Loucy (cell line): ENCODE data around the gene CDH20.

ENCODE experiments used
- H2AFZ ChIP-seq: fragments of 200-600 bp; sonication (generic); 2 replicates; pipeline ENCODE4 v1.6.0; 2016; ENCODE audit warnings: antibody characterized with exemption, mild to moderate bottlenecking, low read length, moderate library complexity
- H3F3A ChIP-seq: fragments of 200-600 bp; 2 replicates; pipeline ENCODE4 v1.6.0; 2016; ENCODE audit warnings: antibody characterized with exemption, low read depth, mild to moderate bottlenecking
- H3K27me3 ChIP-seq: fragments of 200-600 bp; sonication (generic); 2 replicates; pipeline ENCODE4 v1.6.1; 2014; ENCODE audit warnings: low read length, mild to moderate bottlenecking; ENCODE audit not compliant: insufficient read depth, poor library complexity, severe bottlenecking
- H3K36me3 ChIP-seq: fragments of 200-600 bp; sonication (generic); 2 replicates; pipeline ENCODE4 v1.6.1; 2016; ENCODE audit warnings: low read length; ENCODE audit not compliant: insufficient read depth
- H3K4me1 ChIP-seq: fragments of 200-600 bp; sonication (generic); 2 replicates; pipeline ENCODE4 v1.5.1; 2014; ENCODE audit warnings: low read length, mild to moderate bottlenecking; ENCODE audit not compliant: insufficient read depth, poor library complexity, severe bottlenecking
- H3K4me2 ChIP-seq: fragments of 200-600 bp; sonication (generic); 2 replicates; pipeline ENCODE4 v1.6.0; 2014; ENCODE audit warnings: antibody characterized with exemption, low read length, low read depth, mild to moderate bottlenecking; ENCODE audit not compliant: poor library complexity, severe bottlenecking
- H3K4me3 ChIP-seq: fragments of 200-600 bp; sonication (generic); 2 replicates; pipeline ENCODE4 v1.5.1; 2014; ENCODE audit warnings: low read length, mild to moderate bottlenecking, mixed read lengths; ENCODE audit not compliant: poor library complexity, severe bottlenecking
- H3K79me2 ChIP-seq: fragments of 200-600 bp; sonication (generic); 2 replicates; pipeline ENCODE4 v1.6.1; 2014; ENCODE audit warnings: low read length; ENCODE audit not compliant: insufficient read depth
- H3K9ac ChIP-seq: fragments of 200-600 bp; sonication (generic); 2 replicates; pipeline ENCODE4 v1.6.0; 2014; ENCODE audit warnings: mild to moderate bottlenecking, low read depth, low read length, moderate library complexity; ENCODE audit not compliant: poor library complexity, severe bottlenecking
- H3K9me2 ChIP-seq: fragments of 200-600 bp; sonication (generic); replicated peaks from 2 replicates; pipeline ENCODE4 v1.6.1; 2016; ENCODE audit warnings: low read depth, low read length, mixed read lengths
- H3K9me3 ChIP-seq: fragments of 200-600 bp; sonication (generic); 2 replicates; pipeline ENCODE4 v1.6.1; 2014; ENCODE audit warnings: mild to moderate bottlenecking, antibody characterized with exemption, low read length, low read depth; ENCODE audit not compliant: insufficient read depth
- H4K20me1 ChIP-seq: fragments of 200-600 bp; sonication (generic); 2 replicates; pipeline ENCODE4 v1.6.0; 2014; ENCODE audit warnings: antibody characterized with exemption, low read length, mild to moderate bottlenecking; ENCODE audit not compliant: insufficient read depth, poor library complexity, severe bottlenecking
- CTCF ChIP-seq: fragments of 200-600 bp; sonication (generic); conservative IDR thresholded peaks from 2 replicates; pipeline ENCODE4 v1.5.1; 2014; ENCODE audit warnings: mild to moderate bottlenecking, antibody characterized with exemption, low read length
- EZH2phosphoT487 ChIP-seq: fragments of 200-600 bp; IDR thresholded peaks from 2 replicates; pipeline ENCODE4 v1.6.1; 2018; ENCODE audit warnings: antibody characterized with exemption, mild to moderate bottlenecking, moderate library complexity, borderline replicate concordance

Gene CDH20

GRCh38 chr18:61295153-61295552, 38.1 kb upstream of the CDH20 start:
- no peaks in the 10 kb centered on the region for H3K9me2 ChIP-seq
- H3K36me3 ChIP-seq: no peaks in the 10 kb centered on the region
- H3K9ac ChIP-seq: no peak overlapping the region
- no peaks in the 10 kb centered on the region for H3F3A ChIP-seq
- H4K20me1 ChIP-seq: no peaks in the 10 kb centered on the region
- TF ChIP-seq EZH2phosphoT487 (no peak), CTCF (no peak)
- H3K4me1 ChIP-seq: no peaks in the 10 kb centered on the region
- no peaks in the 10 kb centered on the region for H3K79me2 ChIP-seq
- H3K4me3 ChIP-seq: no peak overlapping the region
- no peak overlapping the region for H3K4me2 ChIP-seq
- H2AFZ ChIP-seq: no peak overlapping the region
- H3K27me3 ChIP-seq: no peaks in the 10 kb centered on the region
- H3K9me3 ChIP-seq: no peaks in the 10 kb centered on the region

- H3K27me3 ChIP-seq: no peaks in the 10 kb centered on the region
- H3K79me2 ChIP-seq: no peaks in the 10 kb centered on the region
- no peaks in the 10 kb centered on the region for H4K20me1 ChIP-seq
- H3K4me3 ChIP-seq: no peak overlapping the region
- TF ChIP-seq EZH2phosphoT487 (no peak), CTCF (no peak)
- H3F3A ChIP-seq: no peaks in the 10 kb centered on the region
- H3K9me3 ChIP-seq: no peaks in the 10 kb centered on the region
- no peaks in the 10 kb centered on the region for H3K36me3 ChIP-seq
- H3K4me2 ChIP-seq: no peak overlapping the region
- H3K9me2 ChIP-seq: no peaks in the 10 kb centered on the region
- no peak overlapping the region for H2AFZ ChIP-seq
- no peaks in the 10 kb centered on the region for H3K4me1 ChIP-seq
- no peak overlapping the region for H3K9ac ChIP-seq
Observed at GRCh38 chr18:61308004-61308403, 25.2 kb upstream of the CDH20 start.

GRCh38 chr18:61308795-61309393, 24.3 kb upstream of the CDH20 start:
- Histone ChIP-seq H4K20me1 (no peaks in the 10 kb centered on the region), H3K27me3 (no peaks in the 10 kb centered on the region), H3K4me2 (no peak overlapping the region), H3K4me3 (no peak overlapping the region), H2AFZ (no peak overlapping the region), H3F3A (no peaks in the 10 kb centered on the region), H3K9ac (no peak overlapping the region), H3K4me1 (no peaks in the 10 kb centered on the region), H3K9me2 (no peaks in the 10 kb centered on the region), H3K79me2 (no peaks in the 10 kb centered on the region), H3K36me3 (no peaks in the 10 kb centered on the region), H3K9me3 (no peaks in the 10 kb centered on the region)
- no peak for TF ChIP-seq CTCF
- no peak for TF ChIP-seq EZH2phosphoT487
